WTC11 (cell line): ENCODE data around the gene CLASP1. TPM values are rescaled to one million over a fixed set of nuclear protein-coding genes. Genes with fewer than 3 reads are reported as not detected.

Experiments
- ATAC-seq: fragments of 200-7000 bp; cut with Tn5 transposase; 2 replicates; pipeline ENCODE4 v1.10.0; 2021; ENCODE audit warnings: mild to moderate bottlenecking, moderate library complexity
- CTCF ChIA-PET: fragments of 300-600 bp; sonication (Branson Sonifier 250); formaldehyde crosslinking; loops from one replicate; lab custom pipeline; 2021; ENCODE audit warnings: antibody characterized with exemption; lab: Charles Lee
- POLR2A ChIA-PET: fragments of 350-600 bp; sonication (Branson Sonifier 250); formaldehyde crosslinking; loops from one replicate; lab custom pipeline; 2021; ENCODE audit warnings: antibody characterized with exemption; lab: Charles Lee
- DNase-seq: peaks from one replicate; pipeline ENCODE4 v3.0.0; 2021; ENCODE audit warnings: low spot score
- H3K27ac Mint-ChIP-seq: 2 replicates; pipeline ENCODE4 v1.8.0; 2021; ENCODE audit warnings: mixed read lengths
- H3K27me3 Mint-ChIP-seq: 2 replicates; pipeline ENCODE4 v1.8.0; 2021; ENCODE audit warnings: low read depth, mild to moderate bottlenecking, moderate library complexity, mixed read lengths
- H3K36me3 Mint-ChIP-seq: 2 replicates; pipeline ENCODE4 v1.8.0; 2021; ENCODE audit warnings: mixed read lengths
- H3K4me1 Mint-ChIP-seq: 2 replicates; pipeline ENCODE4 v1.8.0; 2022; ENCODE audit warnings: mixed read lengths
- H3K4me3 Mint-ChIP-seq: 2 replicates; pipeline ENCODE4 v1.8.0; 2021; ENCODE audit warnings: mild to moderate bottlenecking, moderate library complexity, mixed read lengths
- H3K9me3 Mint-ChIP-seq: 2 replicates; pipeline ENCODE4 v1.8.0; 2021; ENCODE audit warnings: mixed read lengths
- EMX1 ChIP-seq: fragments of 250-450 bp; sonication (Bioruptor Pico); IDR thresholded peaks from 2 replicates; pipeline ENCODE4 v1.8.0; 2021; ENCODE audit warnings: mild to moderate bottlenecking
- IRF2 ChIP-seq: sonication (generic); formaldehyde crosslinking; IDR thresholded peaks from 2 replicates; pipeline ENCODE4 v1.8.0; 2022; ENCODE audit warnings: low read depth, missing genetic modification reagents, borderline replicate concordance
- KAT7 ChIP-seq: sonication (generic); formaldehyde crosslinking; IDR thresholded peaks from 2 replicates; pipeline ENCODE4 v1.8.1; 2023; ENCODE audit warnings: missing genetic modification reagents, mild to moderate bottlenecking, borderline replicate concordance
- MYBL2 ChIP-seq: sonication (generic); formaldehyde crosslinking; IDR thresholded peaks from 2 replicates; pipeline ENCODE4 v1.8.1; 2023; ENCODE audit warnings: mild to moderate bottlenecking, moderate library complexity, missing genetic modification reagents
- NFATC4 ChIP-seq: fragments of 250-450 bp; sonication (Bioruptor Pico); IDR thresholded peaks from 2 replicates; pipeline ENCODE4 v1.9.0; 2021; ENCODE audit warnings: mild to moderate bottlenecking
- NFYB ChIP-seq: sonication (generic); formaldehyde crosslinking; conservative IDR thresholded peaks from 2 replicates; pipeline ENCODE4 v1.8.0; 2022; ENCODE audit warnings: low read depth, missing genetic modification reagents
- NR3C1 ChIP-seq: sonication (generic); formaldehyde crosslinking; conservative IDR thresholded peaks from 2 replicates; pipeline ENCODE4 v1.8.1; 2023; ENCODE audit warnings: low read depth, mild to moderate bottlenecking, missing genetic modification reagents
- PRRX2 ChIP-seq: fragments of 250-450 bp; sonication (Bioruptor Pico); IDR thresholded peaks from 2 replicates; pipeline ENCODE4 v1.8.0; 2021; ENCODE audit warnings: mild to moderate bottlenecking
- SMAD3 ChIP-seq: sonication (generic); formaldehyde crosslinking; IDR thresholded peaks from 2 replicates; pipeline ENCODE4 v1.8.0; 2022; ENCODE audit warnings: missing genetic modification reagents, mild to moderate bottlenecking, borderline replicate concordance
- SMAD4 ChIP-seq: sonication (generic); formaldehyde crosslinking; IDR thresholded peaks from 2 replicates; pipeline ENCODE4 v1.8.0; 2022; ENCODE audit warnings: mild to moderate bottlenecking, missing genetic modification reagents
- SOX15 ChIP-seq: fragments of 250-450 bp; sonication (Bioruptor Pico); IDR thresholded peaks from 2 replicates; pipeline ENCODE4 v1.9.0; 2021; ENCODE audit warnings: mild to moderate bottlenecking
- TEAD1 ChIP-seq: sonication (generic); formaldehyde crosslinking; IDR thresholded peaks from 2 replicates; pipeline ENCODE4 v1.8.0; 2022; ENCODE audit warnings: mild to moderate bottlenecking, missing genetic modification reagents
- ZNF219 ChIP-seq: sonication (generic); formaldehyde crosslinking; IDR thresholded peaks from 2 replicates; pipeline ENCODE4 v1.8.0; 2023; ENCODE audit warnings: missing genetic modification reagents, mild to moderate bottlenecking, borderline replicate concordance
- ZNF232 ChIP-seq: sonication (generic); formaldehyde crosslinking; IDR thresholded peaks from 2 replicates; pipeline ENCODE4 v1.8.0; 2022; ENCODE audit warnings: mild to moderate bottlenecking, missing genetic modification reagents
- total RNA-seq: library from RNA; stranded (reverse); gene quantifications from 3 replicates; pipeline ENCODE4 v1.2.3, GENCODE V29; 2021
- TF ChIP-seq, protein P1 (sequence below): fragments of 200-600 bp; IDR thresholded peaks from 2 replicates; pipeline ENCODE4 v1.8.0; 2022; ENCODE audit warnings: antibody characterized with exemption
- TF ChIP-seq, protein P2 (sequence below): fragments of 250-450 bp; sonication (Bioruptor Pico); IDR thresholded peaks from 2 replicates; pipeline ENCODE4 v1.8.0; 2021; ENCODE audit warnings: mild to moderate bottlenecking
- TF ChIP-seq, protein P3 (sequence below): sonication (generic); formaldehyde crosslinking; IDR thresholded peaks from 2 replicates; pipeline ENCODE4 v1.8.0; 2023; ENCODE audit warnings: missing genetic modification reagents, mild to moderate bottlenecking, borderline replicate concordance
- TF ChIP-seq, protein P4 (sequence below): sonication (generic); formaldehyde crosslinking; IDR thresholded peaks from 2 replicates; pipeline ENCODE4 v1.8.1; 2023; ENCODE audit warnings: mild to moderate bottlenecking, missing genetic modification reagents, moderate library complexity
- TF ChIP-seq, protein P5 (sequence below): sonication (generic); formaldehyde crosslinking; IDR thresholded peaks from 2 replicates; pipeline ENCODE4 v1.8.1; 2022; ENCODE audit warnings: mild to moderate bottlenecking, missing genetic modification reagents, moderate library complexity, borderline replicate concordance
- TF ChIP-seq, protein P6 (sequence below): fragments of 250-450 bp; sonication (Bioruptor Pico); IDR thresholded peaks from 2 replicates; pipeline ENCODE4 v1.9.0; 2021; ENCODE audit warnings: moderate library complexity, mild to moderate bottlenecking, inconsistent platforms, borderline replicate concordance
- TF ChIP-seq, protein P7 (sequence below): sonication (generic); formaldehyde crosslinking; conservative IDR thresholded peaks from 2 replicates; pipeline ENCODE4 v1.8.1; 2022; ENCODE audit warnings: mild to moderate bottlenecking, missing genetic modification reagents
- TF ChIP-seq, protein P8 (sequence below): sonication (generic); formaldehyde crosslinking; IDR thresholded peaks from 2 replicates; pipeline ENCODE4 v1.8.0; 2022; ENCODE audit warnings: mild to moderate bottlenecking, missing genetic modification reagents

The CLASP1 gene
- total RNA-seq, 1 experiment from 2014 or later: 50.0 TPM

DNA sequence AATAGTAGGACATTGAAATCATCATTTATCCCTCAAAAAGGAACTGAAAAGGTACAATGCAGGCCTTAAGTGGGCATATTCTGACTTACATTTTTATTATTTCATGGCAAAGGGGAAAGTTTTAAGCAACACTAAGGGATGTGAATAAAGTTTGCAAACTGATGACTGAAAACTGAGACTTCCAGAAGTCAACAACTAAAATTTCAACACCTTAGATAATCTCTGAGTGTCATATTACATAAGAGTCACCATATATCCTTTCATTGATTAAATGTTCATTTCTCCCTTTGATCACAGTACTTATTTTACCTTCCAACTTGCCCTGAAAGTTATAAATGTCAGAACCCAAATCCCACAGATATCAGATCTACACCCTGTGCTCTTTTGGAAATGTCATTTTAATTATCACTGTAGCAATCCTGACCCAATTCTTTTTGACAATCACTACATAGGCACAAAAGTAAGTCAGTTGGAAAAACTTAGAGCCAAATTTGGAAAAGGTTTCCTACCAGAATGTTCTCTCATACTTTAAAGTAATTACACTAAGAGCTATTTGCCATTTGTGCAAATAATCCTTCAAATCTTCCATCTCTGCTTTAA lies 163.0 kb downstream of the CLASP1 start (continued):
- TF ChIP-seq, protein P1, sequence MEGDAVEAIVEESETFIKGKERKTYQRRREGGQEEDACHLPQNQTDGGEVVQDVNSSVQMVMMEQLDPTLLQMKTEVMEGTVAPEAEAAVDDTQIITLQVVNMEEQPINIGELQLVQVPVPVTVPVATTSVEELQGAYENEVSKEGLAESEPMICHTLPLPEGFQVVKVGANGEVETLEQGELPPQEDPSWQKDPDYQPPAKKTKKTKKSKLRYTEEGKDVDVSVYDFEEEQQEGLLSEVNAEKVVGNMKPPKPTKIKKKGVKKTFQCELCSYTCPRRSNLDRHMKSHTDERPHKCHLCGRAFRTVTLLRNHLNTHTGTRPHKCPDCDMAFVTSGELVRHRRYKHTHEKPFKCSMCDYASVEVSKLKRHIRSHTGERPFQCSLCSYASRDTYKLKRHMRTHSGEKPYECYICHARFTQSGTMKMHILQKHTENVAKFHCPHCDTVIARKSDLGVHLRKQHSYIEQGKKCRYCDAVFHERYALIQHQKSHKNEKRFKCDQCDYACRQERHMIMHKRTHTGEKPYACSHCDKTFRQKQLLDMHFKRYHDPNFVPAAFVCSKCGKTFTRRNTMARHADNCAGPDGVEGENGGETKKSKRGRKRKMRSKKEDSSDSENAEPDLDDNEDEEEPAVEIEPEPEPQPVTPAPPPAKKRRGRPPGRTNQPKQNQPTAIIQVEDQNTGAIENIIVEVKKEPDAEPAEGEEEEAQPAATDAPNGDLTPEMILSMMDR: no peak
- TF ChIP-seq, all 79 proteins: peak for 0

DNA sequence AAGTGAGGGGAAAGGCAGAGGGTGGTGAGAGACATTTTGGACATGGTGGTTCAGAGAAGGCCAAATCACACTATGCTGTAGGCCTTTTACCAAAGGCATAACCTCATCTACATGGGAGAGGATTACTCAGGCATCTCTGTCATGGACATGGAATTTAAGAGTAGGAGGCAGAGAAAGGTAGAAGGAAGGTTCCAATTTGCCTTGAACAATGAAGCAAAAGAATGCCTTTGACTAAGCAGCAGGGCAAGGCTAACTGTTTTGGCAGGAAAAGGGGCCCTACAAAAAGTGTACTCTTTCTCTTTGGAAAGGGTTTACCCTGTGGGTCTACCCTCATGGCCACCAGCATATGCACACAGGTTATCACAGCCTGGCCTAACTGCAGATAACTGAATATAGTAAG lies 164.2 kb downstream of the CLASP1 start:
- no peaks in the 10 kb centered on the region for H3K9me3 Mint-ChIP-seq
- TF ChIP-seq, protein P2, sequence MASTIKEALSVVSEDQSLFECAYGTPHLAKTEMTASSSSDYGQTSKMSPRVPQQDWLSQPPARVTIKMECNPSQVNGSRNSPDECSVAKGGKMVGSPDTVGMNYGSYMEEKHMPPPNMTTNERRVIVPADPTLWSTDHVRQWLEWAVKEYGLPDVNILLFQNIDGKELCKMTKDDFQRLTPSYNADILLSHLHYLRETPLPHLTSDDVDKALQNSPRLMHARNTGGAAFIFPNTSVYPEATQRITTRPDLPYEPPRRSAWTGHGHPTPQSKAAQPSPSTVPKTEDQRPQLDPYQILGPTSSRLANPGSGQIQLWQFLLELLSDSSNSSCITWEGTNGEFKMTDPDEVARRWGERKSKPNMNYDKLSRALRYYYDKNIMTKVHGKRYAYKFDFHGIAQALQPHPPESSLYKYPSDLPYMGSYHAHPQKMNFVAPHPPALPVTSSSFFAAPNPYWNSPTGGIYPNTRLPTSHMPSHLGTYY: no peak
- TF ChIP-seq, protein P3, sequence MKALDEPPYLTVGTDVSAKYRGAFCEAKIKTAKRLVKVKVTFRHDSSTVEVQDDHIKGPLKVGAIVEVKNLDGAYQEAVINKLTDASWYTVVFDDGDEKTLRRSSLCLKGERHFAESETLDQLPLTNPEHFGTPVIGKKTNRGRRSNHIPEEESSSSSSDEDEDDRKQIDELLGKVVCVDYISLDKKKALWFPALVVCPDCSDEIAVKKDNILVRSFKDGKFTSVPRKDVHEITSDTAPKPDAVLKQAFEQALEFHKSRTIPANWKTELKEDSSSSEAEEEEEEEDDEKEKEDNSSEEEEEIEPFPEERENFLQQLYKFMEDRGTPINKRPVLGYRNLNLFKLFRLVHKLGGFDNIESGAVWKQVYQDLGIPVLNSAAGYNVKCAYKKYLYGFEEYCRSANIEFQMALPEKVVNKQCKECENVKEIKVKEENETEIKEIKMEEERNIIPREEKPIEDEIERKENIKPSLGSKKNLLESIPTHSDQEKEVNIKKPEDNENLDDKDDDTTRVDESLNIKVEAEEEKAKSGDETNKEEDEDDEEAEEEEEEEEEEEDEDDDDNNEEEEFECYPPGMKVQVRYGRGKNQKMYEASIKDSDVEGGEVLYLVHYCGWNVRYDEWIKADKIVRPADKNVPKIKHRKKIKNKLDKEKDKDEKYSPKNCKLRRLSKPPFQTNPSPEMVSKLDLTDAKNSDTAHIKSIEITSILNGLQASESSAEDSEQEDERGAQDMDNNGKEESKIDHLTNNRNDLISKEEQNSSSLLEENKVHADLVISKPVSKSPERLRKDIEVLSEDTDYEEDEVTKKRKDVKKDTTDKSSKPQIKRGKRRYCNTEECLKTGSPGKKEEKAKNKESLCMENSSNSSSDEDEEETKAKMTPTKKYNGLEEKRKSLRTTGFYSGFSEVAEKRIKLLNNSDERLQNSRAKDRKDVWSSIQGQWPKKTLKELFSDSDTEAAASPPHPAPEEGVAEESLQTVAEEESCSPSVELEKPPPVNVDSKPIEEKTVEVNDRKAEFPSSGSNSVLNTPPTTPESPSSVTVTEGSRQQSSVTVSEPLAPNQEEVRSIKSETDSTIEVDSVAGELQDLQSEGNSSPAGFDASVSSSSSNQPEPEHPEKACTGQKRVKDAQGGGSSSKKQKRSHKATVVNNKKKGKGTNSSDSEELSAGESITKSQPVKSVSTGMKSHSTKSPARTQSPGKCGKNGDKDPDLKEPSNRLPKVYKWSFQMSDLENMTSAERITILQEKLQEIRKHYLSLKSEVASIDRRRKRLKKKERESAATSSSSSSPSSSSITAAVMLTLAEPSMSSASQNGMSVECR (CRISPR knock-in tag): no peak
- TF ChIP-seq TEAD1 (CRISPR knock-in tag) (no peak), NFATC4 (no peak), IRF2 (CRISPR knock-in tag) (no peak), KAT7 (CRISPR knock-in tag) (no peak)
- TF ChIP-seq, protein P4, sequence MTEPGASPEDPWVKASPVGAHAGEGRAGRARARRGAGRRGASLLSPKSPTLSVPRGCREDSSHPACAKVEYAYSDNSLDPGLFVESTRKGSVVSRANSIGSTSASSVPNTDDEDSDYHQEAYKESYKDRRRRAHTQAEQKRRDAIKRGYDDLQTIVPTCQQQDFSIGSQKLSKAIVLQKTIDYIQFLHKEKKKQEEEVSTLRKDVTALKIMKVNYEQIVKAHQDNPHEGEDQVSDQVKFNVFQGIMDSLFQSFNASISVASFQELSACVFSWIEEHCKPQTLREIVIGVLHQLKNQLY (CRISPR knock-in tag): no peak
- no peak overlapping the region for H3K27ac Mint-ChIP-seq
- ChIA-PET POLR2A (no interaction called here), CTCF (no interaction called here)
- H3K4me1 Mint-ChIP-seq: peaks cover 34% of the 10 kb centered on the region
- H3K36me3 Mint-ChIP-seq: no peaks in the 10 kb centered on the region
- ATAC-seq: no peak
- no peaks in the 10 kb centered on the region for H3K27me3 Mint-ChIP-seq
- no peak for DNase-seq
- no peak overlapping the region for H3K4me3 Mint-ChIP-seq

DNA sequence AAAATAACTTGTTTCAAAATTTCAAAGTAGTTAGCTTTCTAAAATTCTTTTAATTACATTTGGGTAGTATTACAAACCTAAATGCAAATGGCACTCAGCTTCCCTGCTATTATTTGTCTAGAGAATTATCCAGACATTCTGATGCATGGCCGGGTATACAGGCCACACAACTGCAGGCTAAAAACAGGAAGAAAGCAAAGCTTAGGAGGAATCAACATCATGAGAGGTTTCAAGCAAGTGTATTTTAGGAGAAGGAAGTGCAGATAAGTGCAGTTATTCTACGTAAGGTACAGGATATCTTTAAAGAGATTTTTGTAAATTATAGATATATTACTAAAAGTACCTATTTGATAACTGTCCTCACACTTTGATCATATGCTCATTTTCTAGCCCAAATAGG lies 165.4 kb downstream of the CLASP1 start:
- Mint-ChIP-seq H3K4me3 (no peak overlapping the region), H3K4me1 (peaks cover 32% of the 10 kb centered on the region), H3K27ac (no peak overlapping the region), H3K36me3 (no peaks in the 10 kb centered on the region), H3K9me3 (no peaks in the 10 kb centered on the region), H3K27me3 (no peaks in the 10 kb centered on the region)
- POLR2A ChIA-PET: no interaction called here
- CTCF ChIA-PET: no interaction called here
- ATAC-seq (no peak), DNase-seq (no peak)
- TF ChIP-seq NFYB (CRISPR knock-in tag): no peak
- TF ChIP-seq, protein P5, sequence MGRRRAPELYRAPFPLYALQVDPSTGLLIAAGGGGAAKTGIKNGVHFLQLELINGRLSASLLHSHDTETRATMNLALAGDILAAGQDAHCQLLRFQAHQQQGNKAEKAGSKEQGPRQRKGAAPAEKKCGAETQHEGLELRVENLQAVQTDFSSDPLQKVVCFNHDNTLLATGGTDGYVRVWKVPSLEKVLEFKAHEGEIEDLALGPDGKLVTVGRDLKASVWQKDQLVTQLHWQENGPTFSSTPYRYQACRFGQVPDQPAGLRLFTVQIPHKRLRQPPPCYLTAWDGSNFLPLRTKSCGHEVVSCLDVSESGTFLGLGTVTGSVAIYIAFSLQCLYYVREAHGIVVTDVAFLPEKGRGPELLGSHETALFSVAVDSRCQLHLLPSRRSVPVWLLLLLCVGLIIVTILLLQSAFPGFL: no peak
- no peak for TF ChIP-seq ZNF219 (CRISPR knock-in tag)
- no peak for TF ChIP-seq EMX1
- TF ChIP-seq SMAD3: no peak
- no peak for TF ChIP-seq SOX15
- TF ChIP-seq, protein P6, sequence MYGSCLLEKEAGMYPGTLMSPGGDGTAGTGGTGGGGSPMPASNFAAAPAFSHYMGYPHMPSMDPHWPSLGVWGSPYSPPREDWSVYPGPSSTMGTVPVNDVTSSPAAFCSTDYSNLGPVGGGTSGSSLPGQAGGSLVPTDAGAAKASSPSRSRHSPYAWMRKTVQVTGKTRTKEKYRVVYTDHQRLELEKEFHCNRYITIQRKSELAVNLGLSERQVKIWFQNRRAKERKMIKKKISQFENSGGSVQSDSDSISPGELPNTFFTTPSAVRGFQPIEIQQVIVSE: no peak
- TF ChIP-seq, protein P7, sequence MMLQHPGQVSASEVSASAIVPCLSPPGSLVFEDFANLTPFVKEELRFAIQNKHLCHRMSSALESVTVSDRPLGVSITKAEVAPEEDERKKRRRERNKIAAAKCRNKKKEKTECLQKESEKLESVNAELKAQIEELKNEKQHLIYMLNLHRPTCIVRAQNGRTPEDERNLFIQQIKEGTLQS: no peak
- TF ChIP-seq NR3C1 (CRISPR knock-in tag): no peak
- TF ChIP-seq, protein P8, sequence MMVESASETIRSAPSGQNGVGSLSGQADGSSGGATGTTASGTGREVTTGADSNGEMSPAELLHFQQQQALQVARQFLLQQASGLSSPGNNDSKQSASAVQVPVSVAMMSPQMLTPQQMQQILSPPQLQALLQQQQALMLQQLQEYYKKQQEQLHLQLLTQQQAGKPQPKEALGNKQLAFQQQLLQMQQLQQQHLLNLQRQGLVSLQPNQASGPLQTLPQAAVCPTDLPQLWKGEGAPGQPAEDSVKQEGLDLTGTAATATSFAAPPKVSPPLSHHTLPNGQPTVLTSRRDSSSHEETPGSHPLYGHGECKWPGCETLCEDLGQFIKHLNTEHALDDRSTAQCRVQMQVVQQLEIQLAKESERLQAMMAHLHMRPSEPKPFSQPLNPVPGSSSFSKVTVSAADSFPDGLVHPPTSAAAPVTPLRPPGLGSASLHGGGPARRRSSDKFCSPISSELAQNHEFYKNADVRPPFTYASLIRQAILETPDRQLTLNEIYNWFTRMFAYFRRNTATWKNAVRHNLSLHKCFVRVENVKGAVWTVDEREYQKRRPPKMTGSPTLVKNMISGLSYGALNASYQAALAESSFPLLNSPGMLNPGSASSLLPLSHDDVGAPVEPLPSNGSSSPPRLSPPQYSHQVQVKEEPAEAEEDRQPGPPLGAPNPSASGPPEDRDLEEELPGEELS: no peak
- TF ChIP-seq SMAD4 (CRISPR knock-in tag): no peak
- TF ChIP-seq MYBL2: no peak
- no peak for TF ChIP-seq PRRX2 (CRISPR knock-in tag)
- no peak for TF ChIP-seq ZNF232
- TF ChIP-seq IRF2 (CRISPR knock-in tag): no peak
